Measurements from ENCODE around the gene NGLY1.

DNA sequence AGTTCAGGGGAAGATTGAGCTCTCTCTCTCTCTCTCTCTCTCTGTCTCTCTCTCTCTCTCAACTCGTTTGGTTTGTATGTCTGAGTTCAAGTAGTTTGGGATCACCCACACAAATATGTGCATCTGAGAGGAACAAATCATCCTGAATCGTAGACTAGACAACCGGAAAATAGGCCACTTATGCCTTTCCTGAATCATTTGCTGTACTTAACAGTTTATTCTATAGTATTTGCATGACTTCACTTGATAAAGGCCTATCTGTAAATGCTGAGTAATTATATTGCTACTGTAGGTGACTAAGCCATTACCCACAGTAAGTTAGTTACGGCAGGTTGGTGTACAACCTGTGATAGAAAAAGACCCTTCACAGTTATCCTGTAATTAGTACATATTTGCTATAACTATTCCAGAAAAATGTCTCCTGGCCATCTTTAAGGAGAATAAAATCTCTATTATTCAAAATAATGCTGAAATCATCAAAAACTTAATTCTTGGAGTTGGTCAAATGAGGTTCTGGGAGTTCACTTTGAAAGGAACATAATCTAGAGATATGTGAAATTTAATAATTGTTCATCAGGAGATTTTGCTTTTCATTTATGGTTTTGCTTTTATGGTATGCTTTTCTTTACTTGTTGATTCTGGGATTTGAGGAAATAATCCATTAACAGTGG, 37.7 kb upstream of the NGLY1 start:
- TF ChIP-seq, protein P1, sequence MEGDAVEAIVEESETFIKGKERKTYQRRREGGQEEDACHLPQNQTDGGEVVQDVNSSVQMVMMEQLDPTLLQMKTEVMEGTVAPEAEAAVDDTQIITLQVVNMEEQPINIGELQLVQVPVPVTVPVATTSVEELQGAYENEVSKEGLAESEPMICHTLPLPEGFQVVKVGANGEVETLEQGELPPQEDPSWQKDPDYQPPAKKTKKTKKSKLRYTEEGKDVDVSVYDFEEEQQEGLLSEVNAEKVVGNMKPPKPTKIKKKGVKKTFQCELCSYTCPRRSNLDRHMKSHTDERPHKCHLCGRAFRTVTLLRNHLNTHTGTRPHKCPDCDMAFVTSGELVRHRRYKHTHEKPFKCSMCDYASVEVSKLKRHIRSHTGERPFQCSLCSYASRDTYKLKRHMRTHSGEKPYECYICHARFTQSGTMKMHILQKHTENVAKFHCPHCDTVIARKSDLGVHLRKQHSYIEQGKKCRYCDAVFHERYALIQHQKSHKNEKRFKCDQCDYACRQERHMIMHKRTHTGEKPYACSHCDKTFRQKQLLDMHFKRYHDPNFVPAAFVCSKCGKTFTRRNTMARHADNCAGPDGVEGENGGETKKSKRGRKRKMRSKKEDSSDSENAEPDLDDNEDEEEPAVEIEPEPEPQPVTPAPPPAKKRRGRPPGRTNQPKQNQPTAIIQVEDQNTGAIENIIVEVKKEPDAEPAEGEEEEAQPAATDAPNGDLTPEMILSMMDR (IDR thresholded peaks at IDR 0.05 in 2 of 3, conservative IDR thresholded peaks at IDR 0.05 in 1 of 3; ENCODE audit: borderline replicate concordance in 1 of 3, insufficient read depth in 1 of 3, low read depth in 2 of 3, low read length in 2 of 3), result no peak
- no peak for TF ChIP-seq POLR2A (IDR thresholded peaks at IDR 0.05; ENCODE audit: borderline replicate concordance, extremely low read depth, insufficient read depth, insufficient read length)
- TF ChIP-seq, protein P2, sequence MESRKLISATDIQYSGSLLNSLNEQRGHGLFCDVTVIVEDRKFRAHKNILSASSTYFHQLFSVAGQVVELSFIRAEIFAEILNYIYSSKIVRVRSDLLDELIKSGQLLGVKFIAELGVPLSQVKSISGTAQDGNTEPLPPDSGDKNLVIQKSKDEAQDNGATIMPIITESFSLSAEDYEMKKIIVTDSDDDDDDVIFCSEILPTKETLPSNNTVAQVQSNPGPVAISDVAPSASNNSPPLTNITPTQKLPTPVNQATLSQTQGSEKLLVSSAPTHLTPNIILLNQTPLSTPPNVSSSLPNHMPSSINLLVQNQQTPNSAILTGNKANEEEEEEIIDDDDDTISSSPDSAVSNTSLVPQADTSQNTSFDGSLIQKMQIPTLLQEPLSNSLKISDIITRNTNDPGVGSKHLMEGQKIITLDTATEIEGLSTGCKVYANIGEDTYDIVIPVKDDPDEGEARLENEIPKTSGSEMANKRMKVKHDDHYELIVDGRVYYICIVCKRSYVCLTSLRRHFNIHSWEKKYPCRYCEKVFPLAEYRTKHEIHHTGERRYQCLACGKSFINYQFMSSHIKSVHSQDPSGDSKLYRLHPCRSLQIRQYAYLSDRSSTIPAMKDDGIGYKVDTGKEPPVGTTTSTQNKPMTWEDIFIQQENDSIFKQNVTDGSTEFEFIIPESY (IDR thresholded peaks at IDR 0.05; ENCODE audit: extremely low read depth, insufficient replicate concordance, low read length), result no peak
- no peak for TF ChIP-seq EZH2phosphoT487 (IDR thresholded peaks at IDR 0.05; ENCODE audit: borderline replicate concordance)
- no peak for TF ChIP-seq EZH2 (IDR thresholded peaks at IDR 0.05)
- TF ChIP-seq CEBPB (IDR thresholded peaks at IDR 0.05; ENCODE audit: low read depth), result no peak
- TF ChIP-seq RAD21 (IDR thresholded peaks at IDR 0.05; ENCODE audit: low read depth), result no peak
- no peak for TF ChIP-seq YY1 (IDR thresholded peaks at IDR 0.05; ENCODE audit: extremely low read depth, insufficient replicate concordance, low read depth, low read length)
